Stimulated activated CD4-positive, alpha-beta T cell treated with anti-CD3 and anti-CD28 coated beads, Interleukin-15, amount 100 ng/mL, for 1 hour (primary cell): ENCODE data around the gene C10orf71.

Experiments used
- DNase-seq, 2 donors: peaks; one replicate each; pipeline ENCODE4 v3.0.0-alpha.2; 2020; ENCODE audit warnings: low read depth in 1 of 2, low spot score in 1 of 2

Gene C10orf71

GRCh38 chr10:49330127-49330665, 31.2 kb downstream of the C10orf71 start:
- no peak for DNase-seq

GRCh38 chr10:49331431-49331830, 32.5 kb downstream of the C10orf71 start:
- no peak for DNase-seq

- DNase-seq = no peak
Observed at GRCh38 chr10:49332333-49332732, 33.4 kb downstream of the C10orf71 start.

DNA sequence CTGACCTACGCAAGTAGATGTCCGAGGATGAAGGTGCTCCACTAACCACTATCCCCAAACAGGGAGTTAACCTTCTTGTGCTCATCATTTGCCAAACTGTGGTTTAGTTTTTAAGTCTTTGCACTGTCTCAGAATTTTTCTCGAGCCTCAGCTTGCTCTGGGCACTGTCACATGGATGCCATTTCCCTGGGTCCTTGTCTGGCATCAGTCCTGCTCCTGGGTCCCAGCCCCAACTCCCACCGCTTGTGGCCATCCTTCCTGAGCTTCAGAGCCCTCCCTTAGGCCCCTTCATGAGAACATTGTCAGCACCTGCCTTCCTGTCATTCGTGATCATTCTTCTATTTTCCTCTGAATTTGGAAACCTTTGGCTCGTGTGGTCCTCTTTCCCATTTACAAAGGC, 33.8 kb downstream of the C10orf71 start:
- no peak for DNase-seq

GRCh38 chr10:49333192-49333591, 34.2 kb downstream of the C10orf71 start:
- no peak for DNase-seq

DNA sequence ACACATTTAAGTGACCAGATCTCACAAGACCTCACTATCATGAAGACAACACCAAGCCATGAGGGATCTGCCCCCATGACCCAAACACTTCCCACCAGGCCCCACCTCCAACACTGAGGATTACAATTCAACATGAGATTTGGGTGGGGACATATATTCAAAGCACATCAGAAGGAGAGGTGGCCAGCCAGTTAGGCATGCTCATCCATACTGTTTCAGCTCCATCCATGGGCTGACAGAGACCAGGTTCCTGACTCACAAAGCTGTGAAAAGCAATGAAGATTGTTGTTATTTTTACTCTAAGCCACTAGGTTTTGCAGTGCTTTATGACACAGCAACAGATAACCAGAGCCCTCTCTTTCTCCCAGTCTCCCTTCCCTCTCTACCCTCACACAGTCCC, 36.0 kb downstream of the C10orf71 start:
- DNase-seq = no peak

DNA sequence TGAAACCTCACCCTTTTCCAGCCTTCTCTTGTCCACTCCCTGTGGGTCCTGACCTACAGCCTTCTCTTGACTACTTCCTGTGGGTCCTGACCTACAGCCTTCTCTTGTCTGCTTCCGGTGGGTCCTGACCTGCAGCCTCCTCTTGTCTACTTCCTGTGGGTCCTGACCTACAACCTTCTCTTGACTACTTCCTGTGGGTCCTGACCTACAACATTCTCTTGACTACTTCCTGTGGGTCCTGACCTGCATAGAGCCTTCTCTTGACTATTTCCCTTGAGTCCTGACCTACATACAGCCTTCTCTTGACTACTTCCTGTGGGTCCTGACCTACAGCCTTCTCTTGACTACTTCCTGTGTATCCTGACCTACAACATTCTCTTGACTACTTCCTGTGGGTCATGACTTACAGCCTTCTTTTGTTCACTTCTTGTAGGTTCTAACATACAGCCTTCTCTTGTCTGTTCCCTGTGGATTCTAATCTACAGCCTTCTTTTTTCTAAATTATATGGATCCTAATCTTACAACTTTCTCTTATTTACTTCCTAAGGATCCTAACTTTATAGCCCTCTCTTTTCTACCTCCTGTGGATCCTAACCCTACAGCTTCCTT, 36.5 kb downstream of the C10orf71 start:
- DNase-seq = no peak

GRCh38 chr10:49338604-49339003, 39.6 kb downstream of the C10orf71 start:
- DNase-seq = no peak

DNA sequence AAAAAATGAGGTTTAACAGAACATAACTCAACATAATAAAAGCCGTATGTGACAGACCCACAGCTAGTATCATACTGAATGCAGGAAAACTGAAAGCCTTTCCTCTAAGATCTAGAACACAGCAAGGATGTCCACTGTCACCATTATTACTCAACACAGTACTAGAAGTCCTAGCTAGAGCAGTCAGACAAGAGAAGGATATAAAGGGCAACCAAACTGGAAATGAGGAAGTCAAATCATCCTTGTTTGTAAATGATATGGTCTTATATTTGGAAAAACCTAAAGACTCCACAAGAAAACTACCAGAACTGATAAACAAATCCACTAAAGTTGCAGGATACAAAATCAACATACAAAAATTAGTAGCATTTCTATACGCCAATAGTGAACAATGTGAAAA, 45.9 kb downstream of the C10orf71 start:
- no peak for DNase-seq

GRCh38 chr10:49347342-49347741, 48.4 kb downstream of the C10orf71 start:
- DNase-seq = no peak

- no peak for DNase-seq
Observed at GRCh38 chr10:49347827-49348226, 48.9 kb downstream of the C10orf71 start.

DNA sequence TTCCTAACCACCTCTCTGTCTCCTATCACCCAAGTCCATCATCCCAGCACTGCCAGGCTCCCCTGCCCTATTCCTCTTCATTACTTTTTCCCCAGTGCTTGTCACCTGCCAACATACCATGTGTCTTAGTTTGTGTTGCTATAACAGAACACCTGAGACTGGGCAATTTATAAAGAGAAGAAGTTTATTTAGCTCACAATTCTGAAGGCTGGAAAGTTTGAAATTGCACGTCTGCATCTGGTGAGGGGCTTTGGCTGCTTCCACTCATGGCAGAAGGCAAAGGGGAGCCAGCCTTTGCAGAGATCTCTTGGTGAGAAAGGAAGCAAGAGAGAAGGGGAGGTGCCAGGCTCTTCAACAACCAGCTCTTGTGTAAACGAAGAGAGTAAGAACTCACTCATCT, 49.6 kb downstream of the C10orf71 start:
- no peak for DNase-seq

DNA sequence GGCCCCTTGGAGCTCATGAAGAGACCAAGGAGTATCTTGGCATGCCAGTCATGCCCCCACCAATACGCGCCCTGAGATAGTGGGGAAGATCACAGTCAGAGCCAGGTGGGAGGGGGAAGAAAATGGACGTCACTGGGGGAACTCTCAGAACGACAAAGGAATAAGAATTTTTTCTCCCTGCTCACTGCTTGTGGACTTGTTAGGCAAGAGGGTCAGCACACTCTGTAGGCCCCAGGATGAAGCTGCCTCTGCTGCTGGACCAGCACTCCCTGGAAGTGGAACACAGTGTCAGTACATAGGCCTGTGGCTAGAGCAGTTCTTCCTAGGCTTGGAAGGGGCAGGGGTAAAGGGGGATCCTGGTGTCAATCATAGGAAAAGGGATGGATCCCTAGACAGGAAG, 50.4 kb downstream of the C10orf71 start:
- DNase-seq = no peak

DNA sequence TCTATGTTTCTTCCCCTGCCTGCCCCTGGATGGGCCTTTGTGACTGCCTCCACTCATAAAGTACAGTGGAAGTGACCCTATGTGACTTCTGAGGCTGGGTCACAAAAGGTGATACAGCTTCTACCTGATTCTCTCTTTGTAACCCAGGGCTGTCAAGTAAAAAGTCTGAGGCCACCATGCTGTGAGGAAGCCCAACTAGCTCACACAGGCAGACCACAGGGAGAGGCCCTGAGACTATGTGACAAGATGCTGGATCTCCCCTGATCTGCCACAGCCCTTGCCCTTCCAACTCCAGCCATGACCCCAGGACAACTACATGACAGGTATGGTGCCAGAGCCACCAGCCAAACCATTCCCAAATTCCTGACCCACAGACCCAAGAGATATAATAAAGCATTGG, 51.2 kb downstream of the C10orf71 start:
- no peak for DNase-seq

DNA sequence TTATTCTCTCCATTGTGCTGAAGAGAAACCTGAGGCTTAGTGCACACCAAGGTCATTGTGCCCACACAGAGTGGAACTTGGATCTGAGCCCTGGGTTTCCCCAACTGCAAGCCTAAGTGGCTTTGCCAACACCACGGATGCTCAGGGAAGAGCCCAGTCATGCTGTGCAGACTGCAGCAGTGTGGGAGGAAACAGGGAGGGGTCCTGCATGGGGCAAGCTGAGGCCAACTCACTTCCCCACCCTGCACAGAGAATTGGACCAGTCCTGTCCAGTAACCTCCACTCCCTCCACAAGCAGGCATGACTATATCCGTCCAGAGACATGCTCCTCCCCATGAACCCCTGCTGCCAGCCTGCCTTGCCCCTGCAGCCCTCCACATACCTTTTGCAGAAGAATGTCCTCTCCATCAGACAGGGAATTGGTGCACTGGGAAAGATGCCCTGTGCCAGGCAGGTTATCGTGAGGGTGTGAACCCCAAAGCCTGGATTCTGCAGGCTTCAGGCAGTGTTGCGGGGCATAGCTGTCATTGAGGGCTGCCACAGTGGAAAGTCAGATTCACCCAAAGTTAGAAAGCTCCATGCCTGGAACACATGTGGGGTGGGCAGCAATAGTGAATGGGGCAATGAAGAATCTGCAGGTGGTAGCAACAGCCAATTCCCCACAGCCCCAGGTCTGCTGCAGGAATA, 52.0 kb downstream of the C10orf71 start:
- no peak for DNase-seq

- DNase-seq = no peak
Observed at GRCh38 chr10:49351669-49352068, 52.7 kb downstream of the C10orf71 start.

GRCh38 chr10:49352323-49352722, 53.4 kb downstream of the C10orf71 start:
- DNase-seq = no peak

DNA sequence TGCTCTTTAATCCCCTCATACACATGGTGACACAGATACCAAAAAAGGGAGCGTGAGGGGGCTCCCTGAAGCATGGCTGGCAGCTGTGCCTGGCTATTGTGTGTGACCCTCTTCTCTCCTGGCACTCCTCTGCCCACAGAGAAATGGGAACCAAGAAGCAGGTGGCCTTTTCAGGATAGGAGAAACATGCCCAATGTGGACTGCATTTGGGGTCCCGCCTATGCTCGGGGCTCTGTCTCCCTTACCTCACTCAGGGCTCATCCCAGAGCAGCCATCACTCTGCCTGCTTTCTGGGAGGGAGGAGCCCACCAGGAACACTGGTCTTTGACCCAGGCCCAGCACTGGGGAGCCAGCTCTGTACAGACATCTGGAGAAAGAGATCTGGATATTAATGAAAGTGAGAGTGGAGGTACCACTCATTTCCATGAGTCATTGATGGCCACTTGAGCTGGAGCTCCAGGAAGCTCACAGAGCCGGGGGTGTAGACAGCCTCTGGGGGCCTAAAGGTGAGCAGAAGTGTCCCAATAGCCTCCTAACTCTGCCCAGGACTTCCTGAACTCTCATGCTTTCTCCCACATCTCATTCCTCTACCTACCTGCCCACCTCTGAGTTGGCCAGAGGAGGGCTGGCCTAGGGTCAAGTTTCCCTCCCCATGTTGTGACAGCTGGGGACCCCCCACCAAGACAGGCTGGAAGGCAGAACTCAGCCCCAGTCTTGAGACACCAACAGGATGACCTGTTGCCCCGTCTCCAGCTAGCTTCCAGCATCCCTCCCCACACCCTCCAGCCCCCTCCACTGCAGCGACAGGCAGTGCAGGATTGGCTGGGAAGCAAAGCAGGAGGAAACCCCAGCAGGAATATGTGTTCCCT, 54.3 kb downstream of the C10orf71 start:
- no peak for DNase-seq

GRCh38 chr10:49353895-49354566, 55.1 kb downstream of the C10orf71 start:
- no peak for DNase-seq

DNA sequence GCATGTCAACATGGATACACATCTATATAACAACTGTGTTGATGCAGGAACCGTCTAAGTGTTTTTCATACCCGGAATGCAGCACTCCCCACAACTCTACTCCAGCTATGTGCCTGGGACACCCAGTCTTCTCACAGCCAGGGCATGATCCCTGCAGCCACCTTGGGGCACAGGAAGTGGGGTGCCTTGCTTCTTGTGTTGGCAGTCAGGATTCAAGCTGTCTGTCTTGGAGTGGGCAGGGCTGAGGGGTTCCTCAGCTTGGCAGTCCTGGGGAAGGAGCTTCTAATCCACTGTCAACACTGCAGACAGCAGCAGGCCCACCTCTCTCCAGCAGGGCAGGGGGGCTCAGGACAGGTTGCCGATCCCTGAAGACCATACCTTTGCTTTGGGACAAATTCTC, 55.6 kb downstream of the C10orf71 start:
- DNase-seq = no peak

DNA sequence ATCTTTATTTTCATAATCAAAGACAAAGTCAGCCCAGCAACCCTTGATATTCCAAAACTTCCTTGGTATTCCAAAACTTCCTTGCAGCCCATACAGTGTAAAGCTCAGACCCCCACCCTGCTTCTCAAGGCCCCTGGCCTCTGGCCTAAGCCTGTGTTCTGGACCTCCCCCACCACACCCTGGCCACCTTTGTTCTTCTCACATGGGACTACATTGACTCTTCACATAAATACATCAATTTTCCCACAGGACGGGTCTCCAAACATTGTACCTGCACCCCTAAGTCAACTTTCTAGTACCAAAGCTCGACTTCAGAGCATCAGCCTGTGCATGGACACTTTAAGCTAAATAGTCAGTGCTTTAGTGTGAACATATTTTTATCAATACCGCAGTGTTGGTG, 56.3 kb downstream of the C10orf71 start:
- DNase-seq = no peak
